ENCODE results near the gene DDX6. TPM values are rescaled to one million over a fixed set of nuclear protein-coding genes. Genes with fewer than 3 reads are reported as not detected.
"Not testable (repeated sequence)": the region's sequence is repeated elsewhere in the genome, so short reads cannot be mapped to it uniquely, and the experiment has no call there.

DDX6 gene
- total RNA-seq, 1 donor from 2014 or later: 189 TPM

GRCh38 chr11:118717733-118718132 lies 73.2 kb downstream of the DDX6 start:
- not testable (repeated sequence) for H3K27me3 Mint-ChIP-seq (ENCODE audit: low read depth); H3K36me3 Mint-ChIP-seq; H3K4me3 Mint-ChIP-seq; DNase-seq (ENCODE audit: low spot score in 2 of 2, unreplicated experiment in 2 of 2); H3K9me3 Mint-ChIP-seq
- H3K27ac Mint-ChIP-seq: peak overlapping the region; percentile 32
- H3K4me1 Mint-ChIP-seq: peaks cover 56% of the 10 kb centered on the region

- H3K36me3 Mint-ChIP-seq; DNase-seq (ENCODE audit: low spot score in 2 of 2, unreplicated experiment in 2 of 2); H3K27me3 Mint-ChIP-seq (ENCODE audit: low read depth); H3K9me3 Mint-ChIP-seq; H3K4me3 Mint-ChIP-seq: not testable (repeated sequence)
- Mint-ChIP-seq H3K4me1 (peaks cover 56% of the 10 kb centered on the region), H3K27ac (peak overlapping the region; percentile 64)
Measured at GRCh38 chr11:118717221-118717620, 73.7 kb downstream of the DDX6 start.

- Mint-ChIP-seq H3K4me1 (peaks cover 54% of the 10 kb centered on the region), H3K4me3 (peak overlapping the region; percentile 20)
Measured at GRCh38 chr11:118715837-118716260, 75.1 kb downstream of the DDX6 start.

GRCh38 chr11:118715245-118715831 lies 75.6 kb downstream of the DDX6 start:
- H3K4me3 Mint-ChIP-seq: peak overlapping the region; percentile 20
- H3K9me3 Mint-ChIP-seq: no peaks in the 10 kb centered on the region
- H3K27me3 Mint-ChIP-seq (ENCODE audit: low read depth): peaks cover 4% of the 10 kb centered on the region
- DNase-seq (ENCODE audit: low spot score in 2 of 2, unreplicated experiment in 2 of 2): no peak
- peaks cover 49% of the 10 kb centered on the region for H3K4me1 Mint-ChIP-seq
- H3K36me3 Mint-ChIP-seq: no peaks in the 10 kb centered on the region
- H3K27ac Mint-ChIP-seq: peak overlapping the region; percentile 98
- TF ChIP-seq CTCF (IDR thresholded peaks at IDR 0.05; ENCODE audit: unreplicated experiment): no peak

More at GRCh38 chr11:118715837-118716260, 75.1 kb downstream of the DDX6 start:
- DNase-seq (ENCODE audit: low spot score in 2 of 2, unreplicated experiment in 2 of 2): no peak
- TF ChIP-seq CTCF (IDR thresholded peaks at IDR 0.05; ENCODE audit: unreplicated experiment): no peak
- Mint-ChIP-seq H3K9me3 (no peaks in the 10 kb centered on the region), H3K36me3 (no peaks in the 10 kb centered on the region), H3K27me3 (ENCODE audit: low read depth) (peaks cover 8% of the 10 kb centered on the region), H3K27ac (peak overlapping the region; percentile 98)

GRCh38 chr11:118714816-118715215 lies 76.1 kb downstream of the DDX6 start:
- Mint-ChIP-seq H3K27ac (peak overlapping the region; percentile 98), H3K27me3 (ENCODE audit: low read depth) (peaks cover under 1% of the 10 kb centered on the region), H3K4me3 (no peak overlapping the region), H3K36me3 (no peaks in the 10 kb centered on the region), H3K9me3 (no peaks in the 10 kb centered on the region), H3K4me1 (peaks cover 44% of the 10 kb centered on the region)
- no peak for DNase-seq (ENCODE audit: low spot score in 2 of 2, unreplicated experiment in 2 of 2)
- no peak for TF ChIP-seq CTCF (IDR thresholded peaks at IDR 0.05; ENCODE audit: unreplicated experiment)

GRCh38 chr11:118714416-118714815 lies 76.5 kb downstream of the DDX6 start:
- not testable (repeated sequence) for H3K9me3 Mint-ChIP-seq
- H3K27ac Mint-ChIP-seq: peak overlapping the region; percentile 98

GRCh38 chr11:118708296-118708695 lies 82.7 kb downstream of the DDX6 start:
- Mint-ChIP-seq H3K27ac (no peak overlapping the region), H3K36me3 (no peaks in the 10 kb centered on the region)

More at GRCh38 chr11:118714416-118714815, 76.5 kb downstream of the DDX6 start:
- peaks cover 40% of the 10 kb centered on the region for H3K4me1 Mint-ChIP-seq
- not testable (repeated sequence) for H3K27me3 Mint-ChIP-seq (ENCODE audit: low read depth); H3K36me3 Mint-ChIP-seq; DNase-seq (ENCODE audit: low spot score in 2 of 2, unreplicated experiment in 2 of 2); H3K4me3 Mint-ChIP-seq

More at GRCh38 chr11:118708296-118708695, 82.7 kb downstream of the DDX6 start:
- Mint-ChIP-seq H3K9me3 (no peaks in the 10 kb centered on the region), H3K4me1 (peaks cover 11% of the 10 kb centered on the region), H3K4me3 (no peak overlapping the region), H3K27me3 (ENCODE audit: low read depth) (no peaks in the 10 kb centered on the region)
- DNase-seq (ENCODE audit: low spot score in 2 of 2, unreplicated experiment in 2 of 2): no peak
- no peak for TF ChIP-seq CTCF (IDR thresholded peaks at IDR 0.05; ENCODE audit: unreplicated experiment)
